BJ (cell line): Measurements from ENCODE around the gene NFKBIZ. TPM values are rescaled to one million over a fixed set of nuclear protein-coding genes. Genes with fewer than 3 reads are reported as not detected.

Experiments
- CTCF ChIA-PET: fragments of 350-600 bp; formaldehyde crosslinking; extraction: SDS; loops from one replicate; lab custom pipeline; 2021; ENCODE audit warnings: antibody characterized with exemption, inconsistent platforms; lab: Yijun Ruan, JAX
- POLR2A ChIA-PET: fragments of 300-600 bp; sonication (Branson Sonifier 250); formaldehyde crosslinking; extraction: SDS; loops from one replicate; lab custom pipeline; 2021; ENCODE audit warnings: antibody characterized with exemption; lab: Charles Lee
- DNase-seq: peaks from one replicate; pipeline ENCODE4 v3.0.0-alpha.2; 2011; ENCODE audit warnings: low read depth
- H3K27me3 ChIP-seq: 2 replicates; pipeline ENCODE4 v1.6.0; 2011; ENCODE audit warnings: low read length; ENCODE audit not compliant: control insufficient read depth, insufficient read depth
- H3K36me3 ChIP-seq: 2 replicates; pipeline ENCODE4 v1.5.1; 2011; ENCODE audit warnings: low read length; ENCODE audit not compliant: control insufficient read depth, insufficient read depth
- H3K4me3 ChIP-seq: 2 replicates; pipeline ENCODE4 v1.5.1; 2011; ENCODE audit warnings: low read depth, mild to moderate bottlenecking, control low read depth, low read length
- polyA plus RNA-seq: library from polyadenylated mRNA; depleted of rRNA; stranded (reverse); fragments of >200 nt; gene quantifications from 2 replicates; pipeline ENCODE4 v1.2.3, GENCODE V29; 2011
- TF ChIP-seq, protein P1 (sequence below): IDR thresholded peaks from 2 replicates; pipeline ENCODE4 v1.5.1; 2011; ENCODE audit warnings: low read depth, mild to moderate bottlenecking, control low read depth, inconsistent platforms, low read length, moderate library complexity; ENCODE audit not compliant: insufficient read depth

The NFKBIZ gene
- polyA plus RNA-seq, 1 experiment, result 50.1 TPM

DNA sequence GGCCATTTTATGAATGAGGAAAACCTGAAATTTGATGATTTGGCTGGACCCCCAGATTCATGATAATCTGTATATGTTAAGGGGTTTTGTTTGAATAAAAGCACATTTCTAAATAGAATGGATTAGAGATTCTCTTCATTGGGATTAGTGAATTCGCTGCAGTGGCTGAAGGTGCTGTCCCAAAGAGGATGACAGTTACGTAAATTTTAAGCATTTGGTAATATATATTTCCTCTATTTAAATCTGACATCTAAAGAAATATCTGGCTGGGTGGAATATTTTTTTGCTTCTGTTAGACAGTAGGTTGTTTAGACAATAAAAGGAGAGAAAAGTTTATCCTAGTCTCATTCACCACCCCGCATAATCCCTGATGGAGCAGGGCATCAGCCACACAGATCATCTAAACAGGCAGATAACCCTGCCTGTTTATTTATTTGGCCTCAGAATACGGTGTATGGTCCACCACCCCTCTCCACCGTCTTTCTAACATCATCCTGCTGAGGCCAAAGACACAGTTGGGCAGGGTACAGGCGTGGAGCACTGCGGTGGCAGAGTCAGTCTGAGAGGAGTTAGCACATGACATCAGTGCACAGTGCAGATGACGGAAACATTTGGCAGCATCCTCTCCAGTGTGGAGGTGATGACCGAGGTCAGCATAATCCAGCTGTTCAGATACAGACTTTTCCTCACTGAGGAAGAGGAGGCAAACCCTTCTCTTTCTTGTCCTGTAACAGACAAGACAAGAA, 20.4 kb upstream of the NFKBIZ start:
- no peaks in the 10 kb centered on the region for H3K36me3 ChIP-seq
- H3K27me3 ChIP-seq, result no peaks in the 10 kb centered on the region
- CTCF ChIA-PET, result interaction anchor here (1.0 to 1.1 kb wide), 2 partner anchors 11 to 395 kb away, joined by 3 to 5 read pairs; no protein-coding TSS in a partner anchor
- DNase-seq, result no peak
- H3K4me3 ChIP-seq, result peak overlapping the region; percentile 44
- POLR2A ChIA-PET, result no interaction called here
- TF ChIP-seq, protein P1, sequence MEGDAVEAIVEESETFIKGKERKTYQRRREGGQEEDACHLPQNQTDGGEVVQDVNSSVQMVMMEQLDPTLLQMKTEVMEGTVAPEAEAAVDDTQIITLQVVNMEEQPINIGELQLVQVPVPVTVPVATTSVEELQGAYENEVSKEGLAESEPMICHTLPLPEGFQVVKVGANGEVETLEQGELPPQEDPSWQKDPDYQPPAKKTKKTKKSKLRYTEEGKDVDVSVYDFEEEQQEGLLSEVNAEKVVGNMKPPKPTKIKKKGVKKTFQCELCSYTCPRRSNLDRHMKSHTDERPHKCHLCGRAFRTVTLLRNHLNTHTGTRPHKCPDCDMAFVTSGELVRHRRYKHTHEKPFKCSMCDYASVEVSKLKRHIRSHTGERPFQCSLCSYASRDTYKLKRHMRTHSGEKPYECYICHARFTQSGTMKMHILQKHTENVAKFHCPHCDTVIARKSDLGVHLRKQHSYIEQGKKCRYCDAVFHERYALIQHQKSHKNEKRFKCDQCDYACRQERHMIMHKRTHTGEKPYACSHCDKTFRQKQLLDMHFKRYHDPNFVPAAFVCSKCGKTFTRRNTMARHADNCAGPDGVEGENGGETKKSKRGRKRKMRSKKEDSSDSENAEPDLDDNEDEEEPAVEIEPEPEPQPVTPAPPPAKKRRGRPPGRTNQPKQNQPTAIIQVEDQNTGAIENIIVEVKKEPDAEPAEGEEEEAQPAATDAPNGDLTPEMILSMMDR, result no peak

DNA sequence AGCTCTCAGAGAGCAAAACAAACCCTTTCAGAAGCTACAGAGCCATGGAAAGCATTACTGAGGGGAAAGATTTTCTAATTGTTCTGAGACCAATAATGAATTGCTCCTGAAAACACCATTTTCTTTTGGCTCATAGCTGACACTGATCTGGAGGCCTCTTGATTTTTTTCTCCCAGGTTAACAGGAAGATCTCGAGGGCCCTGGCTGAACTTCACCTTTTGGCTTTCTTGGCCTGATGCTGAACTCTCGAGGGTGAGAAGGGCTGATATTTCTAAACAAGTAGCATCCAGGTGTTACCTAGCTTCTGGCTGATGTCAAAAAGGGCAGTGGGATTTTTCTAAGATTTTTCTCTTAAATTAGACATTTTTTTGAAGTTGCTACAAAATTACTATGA, 19.9 kb upstream of the NFKBIZ start:
- H3K4me3 ChIP-seq, result no peak overlapping the region
- no peak for DNase-seq
- TF ChIP-seq, protein P1, result no peak
- ChIA-PET POLR2A (no interaction called here), CTCF (interaction anchor here (1.0 to 1.1 kb wide), 3 partner anchors 10 to 395 kb away, joined by 3 to 5 read pairs (median 3); no protein-coding TSS in a partner anchor)
- no peaks in the 10 kb centered on the region for H3K27me3 ChIP-seq
- H3K36me3 ChIP-seq, result no peaks in the 10 kb centered on the region

DNA sequence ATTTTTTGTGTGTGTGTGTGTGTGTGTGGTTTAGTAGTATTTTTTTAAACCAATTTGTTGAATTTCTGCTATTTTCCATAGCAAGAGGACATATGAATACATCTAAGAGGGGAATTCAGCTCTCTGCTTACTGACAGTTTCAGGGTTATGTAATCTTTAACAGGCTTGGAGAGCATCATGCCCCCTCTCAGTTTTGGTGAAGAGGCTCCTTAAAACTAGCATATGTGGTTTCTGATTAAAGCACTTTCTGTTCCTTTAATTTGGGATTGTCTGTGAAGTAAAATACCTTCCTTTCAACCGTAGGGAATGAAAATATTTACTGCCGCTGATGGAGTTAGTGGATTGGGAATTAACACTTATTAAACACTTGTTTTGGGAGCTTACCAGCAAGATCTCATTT, 19.4 kb upstream of the NFKBIZ start:
- ChIA-PET CTCF (interaction anchor here (1.0 to 1.1 kb wide), 3 partner anchors 10 to 394 kb away, joined by 3 to 5 read pairs (median 3); no protein-coding TSS in a partner anchor), POLR2A (no interaction called here)
- Histone ChIP-seq H3K27me3 (no peaks in the 10 kb centered on the region), H3K36me3 (no peaks in the 10 kb centered on the region), H3K4me3 (no peak overlapping the region)
- no peak for DNase-seq
- TF ChIP-seq, protein P1, result no peak

DNA sequence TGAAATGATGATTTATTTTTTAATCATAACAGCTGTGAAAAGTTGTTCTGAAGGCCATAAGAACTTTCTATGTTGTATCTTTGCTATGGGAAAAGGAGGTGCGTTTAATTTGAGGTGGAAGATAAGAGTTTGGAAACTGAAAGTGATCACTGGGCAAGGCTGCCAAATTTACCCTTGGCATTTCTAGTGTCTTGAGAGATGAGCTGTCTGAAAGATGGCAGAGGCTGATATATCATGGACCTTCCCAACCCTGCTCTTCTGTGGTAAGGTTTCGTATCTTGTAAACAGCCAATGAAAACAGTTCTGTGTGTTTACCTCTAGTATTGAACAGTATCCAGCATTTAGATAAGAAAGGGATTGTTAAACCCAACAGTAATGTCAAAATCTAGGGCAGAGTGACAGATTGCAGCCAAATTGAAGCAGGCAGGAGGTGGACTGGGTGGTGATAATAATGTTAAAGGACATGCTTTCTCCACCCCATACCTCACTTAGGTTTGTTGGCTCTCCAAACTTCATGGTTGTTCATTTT, 15.8 kb upstream of the NFKBIZ start:
- ChIA-PET CTCF (no interaction called here), POLR2A (no interaction called here)
- no peak for DNase-seq
- no peaks in the 10 kb centered on the region for H3K27me3 ChIP-seq
- TF ChIP-seq, protein P1, result no peak
- no peak overlapping the region for H3K4me3 ChIP-seq
- no peaks in the 10 kb centered on the region for H3K36me3 ChIP-seq

DNA sequence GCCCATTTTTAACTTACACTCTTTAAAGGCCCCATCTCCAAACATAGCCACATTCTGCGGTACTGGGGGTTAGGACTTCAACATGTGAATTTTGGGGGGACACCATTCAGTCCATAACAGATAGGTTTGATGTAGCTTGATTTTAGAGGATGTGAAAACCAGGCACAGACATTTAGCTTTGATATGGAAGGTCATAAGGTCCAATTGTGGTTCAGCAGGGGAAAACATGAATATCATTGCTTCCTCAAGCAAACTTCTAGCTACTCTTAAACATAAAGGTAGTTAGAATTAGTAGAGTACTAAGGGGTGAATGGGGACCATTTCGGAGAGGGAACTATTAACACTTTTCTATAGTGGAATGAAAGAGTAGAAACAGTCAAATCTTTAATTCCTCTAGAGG, 13.6 kb upstream of the NFKBIZ start:
- CTCF ChIA-PET, result no interaction called here
- H3K27me3 ChIP-seq, result no peaks in the 10 kb centered on the region
- DNase-seq, result no peak
- TF ChIP-seq, protein P1, result no peak
- no peak overlapping the region for H3K4me3 ChIP-seq
- no peaks in the 10 kb centered on the region for H3K36me3 ChIP-seq
- POLR2A ChIA-PET, result interaction anchor here (0.6 kb wide), 1 partner anchor 55 kb away, joined by 3 read pairs; no protein-coding TSS in a partner anchor
